Heart right ventricle (tissue), 16 donors: Measurements from ENCODE around the gene LLPH. TPM values are rescaled to one million over a fixed set of nuclear protein-coding genes. Genes with fewer than 3 reads are reported as not detected.

Experiments used
- ATAC-seq, 8 donors: fragments of 200-7000 bp; cut with Tn5 transposase; one replicate each; pipeline ENCODE4 v1.9.1; 2020; ENCODE audit warnings: mild to moderate bottlenecking in 8 of 8, moderate library complexity in 8 of 8, moderate number of reproducible peaks in 1 of 8
- DNase-seq, 2 donors: peaks; one replicate each; pipeline ENCODE4 v3.0.0-alpha.2; 2020
- H3K27ac ChIP-seq, 10 donors: fragments of 200-600 bp; sonication (generic) in 2 of 10; one replicate each; pipeline versions ENCODE4 v1.5.0 to v1.8.0; 2020 to 2022; ENCODE audit warnings: mild to moderate bottlenecking in 3 of 10
- H3K27me3 ChIP-seq, 7 donors: fragments of 200-600 bp; one replicate each; pipeline ENCODE4 v1.8.0; 2021 to 2022; ENCODE audit warnings: mild to moderate bottlenecking in 2 of 7
- H3K36me3 ChIP-seq, 9 donors: fragments of 200-600 bp; sonication (generic) in 1 of 9; one replicate each; pipeline versions ENCODE4 v1.5.0 to v1.8.0; 2020 to 2022; ENCODE audit warnings: mild to moderate bottlenecking in 2 of 9
- H3K4me1 ChIP-seq, 9 donors: fragments of 200-600 bp; sonication (generic) in 1 of 9; one replicate each; pipeline versions ENCODE4 v1.5.0 to v1.8.0; 2020 to 2022; ENCODE audit warnings: mild to moderate bottlenecking in 4 of 9
- H3K4me3 ChIP-seq, 10 donors: fragments of 200-600 bp; sonication (generic) in 2 of 10; one replicate each; pipeline versions ENCODE4 v1.5.0 to v1.8.0; 2020 to 2022; ENCODE audit warnings: mild to moderate bottlenecking in 7 of 10, moderate library complexity in 2 of 10
- H3K9me3 ChIP-seq, 11 donors: fragments of 200-600 bp in 10 of 11; sonication (generic) in 2 of 11; one replicate each; pipeline versions ENCODE4 v1.5.0 to v1.8.0; 2013 to 2022; ENCODE audit warnings: mild to moderate bottlenecking in 2 of 11, control low read depth in 1 of 11, moderate library complexity in 1 of 11
- CTCF ChIP-seq, 9 donors: fragments of 200-600 bp; sonication (generic) in 2 of 9; IDR thresholded peaks; one replicate each; pipeline versions ENCODE4 v1.5.0 to v1.8.0; 2021 to 2022; ENCODE audit warnings: antibody characterized with exemption in 9 of 9, mild to moderate bottlenecking in 5 of 9, moderate library complexity in 1 of 9
- WGBS, 2 donors: extraction: QIAGEN DNeasy Blood & Tissue Kit; methylation state at CpG; one replicate each; pipeline ENCODE4 v1.1.7; 2013; ENCODE audit warnings: inconsistent platforms in 1 of 2; 5-methylcytosine and 5-hydroxymethylcytosine counted together
- intact Hi-C, 10 donors: fragments of 100-400 bp; cut with DNase I; formaldehyde crosslinking; loops; one replicate each; pipeline versions ENCODE4 v1.11.1 to v1.14.2; 2022
- polyA plus RNA-seq, 2 donors: library from polyadenylated mRNA; stranded (reverse); fragments of 200-250 nt; gene quantifications; one replicate each; pipeline ENCODE4 v1.2.3, GENCODE V29; 2013
- total RNA-seq, 10 donors: library from RNA; stranded (reverse); fragmentation: NEBNext Ultra II Directional in 3 of 10; extraction: Animal tissue kit (Norgen Biotek cat#: 25700) in 3 of 10; gene quantifications; one replicate each; pipeline versions ENCODE4 v1.2.1 to v1.2.4, GENCODE V29; 2021 to 2023
- donor health status: Arrhythmogenic right ventricular cardiomyopathy.
- donor health status: ischemic (EF 13 %, LVEDD 7.1; RV severe dilation, severe dysfunction).
- donor health status: healthy with polysubstance abuse.
- donor health status: DM: no; HTN: yes; CAD: no.
- donor health status: DM: no; HTN: no; CAD: no.
- donor health status: ischemic (EF 25% LVEDD 6.9; RV normal size, moderate dysfunction).
- donor health status: ischemic (EF 25% LVEDD 5.7; RV mildly dilated, moderate dysfunction).
- donor health status: healthy.
- donor health status: DM: yes; HTN: yes; CAD: no.
- donor health status: Ischemic cardiomyopathy.
- donor health status: ischemic (EF 35%, LVEDD 5.7; RV mildly dilated, moderate dysfunction).
- donor health status: nonischemic (EF 11% LVEDD 7.7; RV severe dilation, severe dysfunction).
- donor health status: DM: yes; HTN: yes; CAD: no.
- donor health status: PGD.
- donor health status: ischemic (EF 29% LVEDD 5.4; RV normal size, mild dysfunction).
- donor health status: nonischemic (EF 23%, LVEDD 6.1; RV moderate dilation, normal function).

The LLPH gene
- total and polyA plus RNA-seq, 12 donors = 9.7 to 35.9 (median 18.9) TPM

- peak in 1 of 2 donors; percentile 14 for DNase-seq
- no peak for TF ChIP-seq CTCF (IDR thresholded peaks at IDR 0.05)
- Histone ChIP-seq H3K36me3 (peaks cover 0 to 27% (median 8%) of the 10 kb centered on the region in 9 donors), H3K27me3 (no peaks in the 10 kb centered on the region), H3K4me1 (peaks cover 0 to 62% (median 19%) of the 10 kb centered on the region in 9 donors), H3K27ac (no peak overlapping the region), H3K4me3 (no peak overlapping the region), H3K9me3 (peaks cover 0 to 26% (median 0%) of the 10 kb centered on the region in 11 donors)
- 95 to 96% methylated on average over 28 of the region's 28 CpGs for WGBS, 2 donors
- intact Hi-C loops = loop anchor here in 2 of 10 donors (10.0 kb wide), 3 partner anchors 74 to 534 kb away; partner anchors contain the start of gene HELB (in 2 of the 2)
- ATAC-seq = peak in 1 of 8 donors; percentile 41
These were observed 30.2 kb upstream of the LLPH start for GRCh38 chr12:66160704-66161103.

- no peaks in the 10 kb centered on the region for H3K27me3 ChIP-seq
- H3K9me3 ChIP-seq = peaks cover 0 to 11% (median 0%) of the 10 kb centered on the region in 11 donors
- TF ChIP-seq CTCF (IDR thresholded peaks at IDR 0.05) = no peak
- no peak overlapping the region for H3K4me3 ChIP-seq
- H3K36me3 ChIP-seq = peaks cover 0 to 27% (median 8%) of the 10 kb centered on the region in 9 donors
- peaks cover 2 to 61% (median 27%) of the 10 kb centered on the region in 9 donors for H3K4me1 ChIP-seq
- intact Hi-C loops = no loop called here
- no peak for DNase-seq
- ATAC-seq = peak in 1 of 8 donors; percentile 23
- H3K27ac ChIP-seq = no peak overlapping the region
These were observed 28.6 kb upstream of the LLPH start for GRCh38 chr12:66159123-66159522.

DNA sequence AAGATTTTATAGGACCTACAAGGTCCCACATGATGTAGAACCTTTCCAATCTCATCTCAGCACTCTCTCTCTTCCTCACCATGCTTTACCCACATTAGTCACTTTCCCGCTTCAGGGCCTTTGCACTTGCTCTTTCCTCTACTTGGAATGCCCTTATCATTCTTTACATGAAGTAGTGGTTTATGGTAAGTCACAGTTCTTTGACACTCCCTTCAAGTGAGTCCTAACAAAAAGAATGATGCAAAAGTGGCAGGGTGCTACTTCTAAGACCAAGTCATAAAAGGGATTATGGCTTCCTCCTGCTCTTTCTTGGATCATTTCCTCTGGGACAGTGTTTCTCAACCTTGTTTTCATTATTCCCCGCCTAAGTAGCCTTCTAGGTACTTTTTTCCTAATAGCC lies 26.1 kb upstream of the LLPH start:
- TF ChIP-seq CTCF (IDR thresholded peaks at IDR 0.05) = no peak
- Histone ChIP-seq H3K36me3 (peaks cover 0 to 39% (median 8%) of the 10 kb centered on the region in 9 donors), H3K9me3 (peaks cover 0 to 11% (median 0%) of the 10 kb centered on the region in 11 donors), H3K27ac (no peak overlapping the region), H3K4me1 (peaks cover 0 to 52% (median 17%) of the 10 kb centered on the region in 9 donors), H3K27me3 (no peaks in the 10 kb centered on the region), H3K4me3 (no peak overlapping the region)
- DNase-seq (no peak), ATAC-seq (no peak)
- intact Hi-C loops = no loop called here
- WGBS, 2 donors = 96 to 99% methylated on average over 2 of the region's 2 CpGs

DNA sequence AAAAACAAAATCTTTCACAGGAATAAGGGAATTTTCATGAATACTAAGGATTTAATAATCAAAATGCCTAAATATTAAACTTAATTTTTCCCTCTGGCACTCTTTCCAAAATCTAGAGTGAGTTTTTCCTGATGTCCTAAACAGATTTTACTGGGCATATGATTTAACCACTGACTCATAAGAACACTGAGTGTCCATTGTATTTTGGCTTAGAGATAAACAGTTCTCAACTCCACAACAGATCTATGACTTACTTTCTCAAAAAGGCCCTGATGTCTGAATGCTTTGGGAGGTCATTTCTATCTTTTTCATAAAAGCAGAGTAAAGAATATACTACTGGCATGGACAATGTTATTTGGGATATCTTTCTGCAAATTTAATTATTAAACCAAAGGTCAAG lies 24.2 kb upstream of the LLPH start:
- no peak for TF ChIP-seq CTCF (IDR thresholded peaks at IDR 0.05)
- Histone ChIP-seq H3K4me3 (no peak overlapping the region), H3K27me3 (no peaks in the 10 kb centered on the region), H3K27ac (peak overlapping the region in 3 of 10 donors; percentile 0 to 54 (median 7)), H3K36me3 (peaks cover 0 to 46% (median 8%) of the 10 kb centered on the region in 9 donors), H3K4me1 (peaks cover 0 to 53% (median 13%) of the 10 kb centered on the region in 9 donors), H3K9me3 (peaks cover 0 to 11% (median 0%) of the 10 kb centered on the region in 11 donors)
- no peak for DNase-seq
- ATAC-seq = peak in 1 of 8 donors; percentile 41
- intact Hi-C loops = no loop called here
